ENCODE measurements around the gene SZT2.

GRCh38 chr1:43438576-43438952, 48.9 kb downstream of the SZT2 start:
- TF ChIP-seq EZH2 (IDR thresholded peaks at IDR 0.05; ENCODE audit: low read length, missing control alignments), result no peak
- TF ChIP-seq, protein P1, sequence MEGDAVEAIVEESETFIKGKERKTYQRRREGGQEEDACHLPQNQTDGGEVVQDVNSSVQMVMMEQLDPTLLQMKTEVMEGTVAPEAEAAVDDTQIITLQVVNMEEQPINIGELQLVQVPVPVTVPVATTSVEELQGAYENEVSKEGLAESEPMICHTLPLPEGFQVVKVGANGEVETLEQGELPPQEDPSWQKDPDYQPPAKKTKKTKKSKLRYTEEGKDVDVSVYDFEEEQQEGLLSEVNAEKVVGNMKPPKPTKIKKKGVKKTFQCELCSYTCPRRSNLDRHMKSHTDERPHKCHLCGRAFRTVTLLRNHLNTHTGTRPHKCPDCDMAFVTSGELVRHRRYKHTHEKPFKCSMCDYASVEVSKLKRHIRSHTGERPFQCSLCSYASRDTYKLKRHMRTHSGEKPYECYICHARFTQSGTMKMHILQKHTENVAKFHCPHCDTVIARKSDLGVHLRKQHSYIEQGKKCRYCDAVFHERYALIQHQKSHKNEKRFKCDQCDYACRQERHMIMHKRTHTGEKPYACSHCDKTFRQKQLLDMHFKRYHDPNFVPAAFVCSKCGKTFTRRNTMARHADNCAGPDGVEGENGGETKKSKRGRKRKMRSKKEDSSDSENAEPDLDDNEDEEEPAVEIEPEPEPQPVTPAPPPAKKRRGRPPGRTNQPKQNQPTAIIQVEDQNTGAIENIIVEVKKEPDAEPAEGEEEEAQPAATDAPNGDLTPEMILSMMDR (conservative IDR thresholded peaks at IDR 0.05 in 1 of 2, IDR thresholded peaks at IDR 0.05 in 1 of 2; ENCODE audit: low read depth in 1 of 2, low read length in 2 of 2), result no peak
